ENCODE data around the gene CCDC7.
"Not testable (repeated sequence)": the region's sequence is repeated elsewhere in the genome, so short reads cannot be mapped to it uniquely, and the experiment has no call there.

CCDC7 gene

DNA sequence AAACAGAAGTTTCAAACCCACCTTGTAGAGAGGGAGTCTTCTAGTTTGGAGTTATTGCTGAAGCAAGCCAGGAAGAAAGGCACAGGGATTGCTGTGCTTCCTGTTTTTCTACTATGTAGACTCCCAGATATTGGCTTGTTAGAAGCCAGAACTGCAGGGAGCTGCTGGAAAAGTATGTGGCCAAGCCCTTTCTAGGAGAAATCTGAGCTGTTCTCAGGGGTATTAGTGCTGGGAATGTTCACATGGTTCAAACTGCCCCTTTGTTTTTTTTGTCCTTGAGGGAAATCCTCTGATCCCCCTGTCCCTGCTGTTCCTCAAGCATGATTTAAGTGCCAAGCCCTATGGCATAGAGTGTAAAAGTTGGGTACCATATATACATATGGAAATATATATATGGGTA lies 184.0 kb downstream of the CCDC7 start:
- Histone ChIP-seq H2AFZ (ENCODE audit: low read length) (no peak overlapping the region), H3K4me3 (ENCODE audit: low read length) (no peak overlapping the region), H3K27me3 (replicated peaks; ENCODE audit: insufficient read depth, low read length) (no peaks in the 10 kb centered on the region), H3K9me2 (replicated peaks; ENCODE audit: insufficient read depth, low read length) (no peaks in the 10 kb centered on the region), H3K4me1 (ENCODE audit: low read length) (0 out of 2 replicates have a peak, but pooled peaks cover 2% of the 10 kb centered on the region), H3F3A (ENCODE audit: insufficient read depth, low read length) (no peaks in the 10 kb centered on the region), H3K4me2 (ENCODE audit: low read depth, low read length) (no peak overlapping the region), H3K9me3 (replicated peaks; ENCODE audit: insufficient read depth, low read length) (no peaks in the 10 kb centered on the region), H3K9ac (ENCODE audit: low read length) (no peak overlapping the region), H3K36me3 (replicated peaks; ENCODE audit: insufficient read depth, low read length) (no peaks in the 10 kb centered on the region), H4K20me1 (ENCODE audit: insufficient read depth, low read length) (no peaks in the 10 kb centered on the region), H3K79me2 (ENCODE audit: low read length) (no peaks in the 10 kb centered on the region), H3K27ac (ENCODE audit: low read length) (no peak overlapping the region)
- TF ChIP-seq EZH2phosphoT487 (IDR thresholded peaks at IDR 0.05; ENCODE audit: low read length) (no peak), EZH2 (optimal IDR thresholded peaks at IDR 0.05; ENCODE audit: low read depth, low read length) (no peak)
- TF ChIP-seq, protein P1, sequence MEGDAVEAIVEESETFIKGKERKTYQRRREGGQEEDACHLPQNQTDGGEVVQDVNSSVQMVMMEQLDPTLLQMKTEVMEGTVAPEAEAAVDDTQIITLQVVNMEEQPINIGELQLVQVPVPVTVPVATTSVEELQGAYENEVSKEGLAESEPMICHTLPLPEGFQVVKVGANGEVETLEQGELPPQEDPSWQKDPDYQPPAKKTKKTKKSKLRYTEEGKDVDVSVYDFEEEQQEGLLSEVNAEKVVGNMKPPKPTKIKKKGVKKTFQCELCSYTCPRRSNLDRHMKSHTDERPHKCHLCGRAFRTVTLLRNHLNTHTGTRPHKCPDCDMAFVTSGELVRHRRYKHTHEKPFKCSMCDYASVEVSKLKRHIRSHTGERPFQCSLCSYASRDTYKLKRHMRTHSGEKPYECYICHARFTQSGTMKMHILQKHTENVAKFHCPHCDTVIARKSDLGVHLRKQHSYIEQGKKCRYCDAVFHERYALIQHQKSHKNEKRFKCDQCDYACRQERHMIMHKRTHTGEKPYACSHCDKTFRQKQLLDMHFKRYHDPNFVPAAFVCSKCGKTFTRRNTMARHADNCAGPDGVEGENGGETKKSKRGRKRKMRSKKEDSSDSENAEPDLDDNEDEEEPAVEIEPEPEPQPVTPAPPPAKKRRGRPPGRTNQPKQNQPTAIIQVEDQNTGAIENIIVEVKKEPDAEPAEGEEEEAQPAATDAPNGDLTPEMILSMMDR (IDR thresholded peaks at IDR 0.05; ENCODE audit: low read length), result no peak
- DNase-seq, result no peak

DNA sequence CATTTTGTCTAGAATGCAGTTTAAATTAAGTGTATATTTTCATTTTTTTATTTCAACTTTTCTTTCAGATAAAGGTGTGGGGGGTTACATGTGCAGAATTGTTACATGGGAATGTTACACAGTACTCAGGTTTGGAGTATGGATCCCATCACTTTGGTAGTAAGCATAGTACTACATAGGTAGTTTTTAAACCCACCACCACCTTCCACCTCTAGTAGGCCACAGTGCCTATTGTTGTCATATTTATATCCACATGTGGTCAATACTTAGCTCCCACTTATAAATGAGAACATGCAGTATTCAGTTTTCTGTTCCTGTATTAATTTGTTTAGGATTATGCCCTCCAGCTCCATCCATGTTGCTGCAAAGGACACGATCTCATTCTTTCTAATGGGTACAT lies 200.6 kb downstream of the CCDC7 start:
- H3K79me2 ChIP-seq (ENCODE audit: low read length), result no peaks in the 10 kb centered on the region
- no peaks in the 10 kb centered on the region for H3K9me2 ChIP-seq (replicated peaks; ENCODE audit: insufficient read depth, low read length)
- TF ChIP-seq, protein P1 (IDR thresholded peaks at IDR 0.05; ENCODE audit: low read length), result no peak
- TF ChIP-seq EZH2phosphoT487 (IDR thresholded peaks at IDR 0.05; ENCODE audit: low read length) (no peak), EZH2 (optimal IDR thresholded peaks at IDR 0.05; ENCODE audit: low read depth, low read length) (no peak)
- no peaks in the 10 kb centered on the region for H3K36me3 ChIP-seq (replicated peaks; ENCODE audit: insufficient read depth, low read length)
- no peak overlapping the region for H3K4me2 ChIP-seq (ENCODE audit: low read depth, low read length)
- H3K9me3 ChIP-seq (replicated peaks; ENCODE audit: insufficient read depth, low read length), result no peaks in the 10 kb centered on the region
- H3K4me3 ChIP-seq (ENCODE audit: low read length), result no peak overlapping the region
- H3F3A ChIP-seq (ENCODE audit: insufficient read depth, low read length), result no peaks in the 10 kb centered on the region
- no peak overlapping the region for H3K9ac ChIP-seq (ENCODE audit: low read length)
- H4K20me1 ChIP-seq (ENCODE audit: insufficient read depth, low read length), result no peaks in the 10 kb centered on the region
- H3K27me3 ChIP-seq (replicated peaks; ENCODE audit: insufficient read depth, low read length), result no peaks in the 10 kb centered on the region
- H3K4me1 ChIP-seq (ENCODE audit: low read length), result no peaks in the 10 kb centered on the region
- H3K27ac ChIP-seq (ENCODE audit: low read length), result no peak overlapping the region
- H2AFZ ChIP-seq (ENCODE audit: low read length), result no peak overlapping the region
- no peak for DNase-seq

DNA sequence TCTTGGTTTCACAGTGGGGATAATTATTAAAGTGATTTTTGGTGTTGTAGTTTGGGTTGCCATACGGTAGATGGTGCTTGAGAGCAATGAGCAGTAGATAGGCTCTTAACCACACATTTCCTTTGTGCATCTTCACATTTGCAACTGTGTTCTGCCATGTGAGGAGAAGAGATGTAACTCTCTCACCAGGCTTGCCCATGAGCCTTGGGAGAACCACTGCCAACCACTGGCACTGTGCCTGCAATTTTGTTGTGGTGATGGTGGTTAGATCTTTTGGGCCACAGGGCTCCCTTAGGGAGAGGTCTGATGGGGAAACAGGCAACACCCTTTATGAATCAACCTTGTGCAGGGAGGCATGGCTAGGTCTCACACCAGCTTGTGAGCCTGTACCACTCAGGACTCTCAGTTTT lies 204.3 kb downstream of the CCDC7 start:
- no peaks in the 10 kb centered on the region for H3K9me2 ChIP-seq (replicated peaks; ENCODE audit: insufficient read depth, low read length)
- H4K20me1 ChIP-seq (ENCODE audit: insufficient read depth, low read length), result no peaks in the 10 kb centered on the region
- H3K9me3 ChIP-seq (replicated peaks; ENCODE audit: insufficient read depth, low read length), result no peaks in the 10 kb centered on the region
- H3K36me3 ChIP-seq (replicated peaks; ENCODE audit: insufficient read depth, low read length), result no peaks in the 10 kb centered on the region
- H3K9ac ChIP-seq (ENCODE audit: low read length), result no peak overlapping the region
- no peaks in the 10 kb centered on the region for H3F3A ChIP-seq (ENCODE audit: insufficient read depth, low read length)
- no peak overlapping the region for H3K4me3 ChIP-seq (ENCODE audit: low read length)
- DNase-seq, result no peak
- H3K4me2 ChIP-seq (ENCODE audit: low read depth, low read length), result no peak overlapping the region
- no peaks in the 10 kb centered on the region for H3K4me1 ChIP-seq (ENCODE audit: low read length)
- no peak overlapping the region for H3K27ac ChIP-seq (ENCODE audit: low read length)
- TF ChIP-seq, protein P1 (IDR thresholded peaks at IDR 0.05; ENCODE audit: low read length), result no peak; the same call in 1 of the 2 replicates
- TF ChIP-seq EZH2phosphoT487 (IDR thresholded peaks at IDR 0.05; ENCODE audit: low read length) (no peak), EZH2 (optimal IDR thresholded peaks at IDR 0.05; ENCODE audit: low read depth, low read length) (no peak)
- no peak overlapping the region for H2AFZ ChIP-seq (ENCODE audit: low read length)
- no peaks in the 10 kb centered on the region for H3K79me2 ChIP-seq (ENCODE audit: low read length)
- no peaks in the 10 kb centered on the region for H3K27me3 ChIP-seq (replicated peaks; ENCODE audit: insufficient read depth, low read length)

DNA sequence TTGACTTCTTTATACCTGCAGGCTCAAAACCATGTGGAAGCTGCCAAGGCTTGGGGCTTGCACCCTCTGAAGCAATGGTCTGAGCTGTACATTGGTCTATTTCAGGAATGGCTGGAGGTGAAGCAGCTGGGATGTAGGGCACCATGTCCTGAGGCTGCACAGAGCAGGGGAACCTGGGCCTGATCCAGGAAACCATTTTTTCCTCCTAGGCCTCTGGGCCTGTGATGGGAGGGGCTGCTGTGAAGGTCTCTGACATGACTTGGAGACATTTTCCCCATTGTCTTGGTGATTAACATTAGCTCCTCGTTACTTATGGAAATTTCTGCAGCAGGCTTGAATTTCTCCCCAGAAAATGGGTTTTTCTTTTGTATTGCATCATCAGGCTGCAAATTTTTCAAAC lies 211.5 kb downstream of the CCDC7 start:
- not testable (repeated sequence) for H3K9ac ChIP-seq (ENCODE audit: low read length); DNase-seq; H3K4me1 ChIP-seq (ENCODE audit: low read length); H3F3A ChIP-seq (ENCODE audit: insufficient read depth, low read length); H3K36me3 ChIP-seq (replicated peaks; ENCODE audit: insufficient read depth, low read length); H3K4me2 ChIP-seq (ENCODE audit: low read depth, low read length); H3K27ac ChIP-seq (ENCODE audit: low read length); H4K20me1 ChIP-seq (ENCODE audit: insufficient read depth, low read length); H3K79me2 ChIP-seq (ENCODE audit: low read length); H2AFZ ChIP-seq (ENCODE audit: low read length); H3K4me3 ChIP-seq (ENCODE audit: low read length); H3K9me2 ChIP-seq (replicated peaks; ENCODE audit: insufficient read depth, low read length); H3K27me3 ChIP-seq (replicated peaks; ENCODE audit: insufficient read depth, low read length); H3K9me3 ChIP-seq (replicated peaks; ENCODE audit: insufficient read depth, low read length)

Data from MM.1S (cell line).